ENCODE results near the gene STARD10.
"Not testable (repeated sequence)": the region's sequence is repeated elsewhere in the genome, so short reads cannot be mapped to it uniquely, and the experiment has no call there.

The STARD10 gene

GRCh38 chr11:72813740-72814285 lies 20.0 kb upstream of the STARD10 start:
- peak; percentile 75 for DNase-seq (ENCODE audit: low read depth)
- no peak for TF ChIP-seq CTCF (conservative IDR thresholded peaks at IDR 0.05; ENCODE audit: low read depth, low read length)
- peak overlapping the region; percentile 93 for H3K4me3 ChIP-seq (ENCODE audit: low read depth, low read length)

GRCh38 chr11:72812967-72813739 lies 19.3 kb upstream of the STARD10 start:
- TF ChIP-seq CTCF (conservative IDR thresholded peaks at IDR 0.05; ENCODE audit: low read depth, low read length): peak; percentile 77

GRCh38 chr11:72812604-72812966 lies 18.7 kb upstream of the STARD10 start:
- DNase-seq (ENCODE audit: low read depth): no peak
- TF ChIP-seq CTCF (conservative IDR thresholded peaks at IDR 0.05; ENCODE audit: low read depth, low read length): no peak
- H3K4me3 ChIP-seq (ENCODE audit: low read depth, low read length): peak overlapping the region; percentile 93

More at GRCh38 chr11:72812967-72813739, 19.3 kb upstream of the STARD10 start:
- peak; percentile 64 for DNase-seq (ENCODE audit: low read depth)
- peak overlapping the region; percentile 93 for H3K4me3 ChIP-seq (ENCODE audit: low read depth, low read length)

GRCh38 chr11:72811686-72812085 lies 17.8 kb upstream of the STARD10 start:
- H3K4me3 ChIP-seq (ENCODE audit: low read depth, low read length); DNase-seq (ENCODE audit: low read depth): not testable (repeated sequence)

- no peak for DNase-seq (ENCODE audit: low read depth)
- TF ChIP-seq CTCF (conservative IDR thresholded peaks at IDR 0.05; ENCODE audit: low read depth, low read length): no peak
- H3K4me3 ChIP-seq (ENCODE audit: low read depth, low read length): no peak overlapping the region
Measured at GRCh38 chr11:72808331-72808798, 14.5 kb upstream of the STARD10 start.

GRCh38 chr11:72807792-72808191 lies 13.9 kb upstream of the STARD10 start:
- TF ChIP-seq CTCF (conservative IDR thresholded peaks at IDR 0.05; ENCODE audit: low read depth, low read length): no peak
- DNase-seq (ENCODE audit: low read depth): no peak
- no peak overlapping the region for H3K4me3 ChIP-seq (ENCODE audit: low read depth, low read length)

- TF ChIP-seq CTCF (conservative IDR thresholded peaks at IDR 0.05; ENCODE audit: low read depth, low read length): no peak
- H3K4me3 ChIP-seq (ENCODE audit: low read depth, low read length): no peak overlapping the region
- peak; percentile 79 for DNase-seq (ENCODE audit: low read depth)
Measured at GRCh38 chr11:72807021-72807693, 13.3 kb upstream of the STARD10 start.

GRCh38 chr11:72806378-72806777 lies 12.5 kb upstream of the STARD10 start:
- H3K4me3 ChIP-seq (ENCODE audit: low read depth, low read length); DNase-seq (ENCODE audit: low read depth): not testable (repeated sequence)

Measured in choroid plexus epithelial cell (primary cell).